ENCODE data around the gene DHDH. TPM values are rescaled to one million over a fixed set of nuclear protein-coding genes. Genes with fewer than 3 reads are reported as not detected.
"Not testable (repeated sequence)": the region's sequence is repeated elsewhere in the genome, so short reads cannot be mapped to it uniquely, and the experiment has no call there.

DHDH gene
- total and polyA plus RNA-seq, 2 experiments from 2014 or later = 0.69 to 4.7 TPM

DNA sequence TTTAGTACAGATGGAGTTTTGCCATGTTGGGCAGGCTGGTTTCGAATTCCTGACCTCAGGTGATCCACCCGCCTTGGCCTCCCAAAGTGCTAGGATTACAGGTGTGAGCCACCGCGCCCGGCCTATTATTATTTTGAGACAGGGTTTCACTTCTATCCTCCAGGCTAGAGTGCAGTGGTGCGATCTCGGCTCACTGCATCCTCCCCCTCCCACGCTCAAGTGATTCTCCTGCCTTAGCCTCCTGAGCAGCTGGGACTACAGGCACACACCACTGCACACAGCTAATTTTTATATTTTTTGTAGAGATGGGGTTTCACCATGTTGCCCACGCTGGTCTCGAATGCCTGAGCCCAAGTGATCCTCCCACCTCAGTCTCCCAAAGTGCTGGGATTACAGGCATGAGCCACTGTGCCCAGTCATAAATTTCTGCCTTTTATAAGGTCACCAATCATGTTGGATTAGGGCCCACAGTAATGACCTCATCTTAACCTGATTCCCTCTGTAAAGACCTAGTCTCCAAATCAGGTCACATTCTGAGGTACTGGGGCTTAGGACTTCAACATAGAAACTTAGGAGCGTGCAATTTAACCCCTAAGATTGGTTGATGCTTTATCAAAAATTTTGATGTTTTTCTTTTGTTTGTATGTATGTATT is 23.9 kb upstream of the DHDH start:
- not testable (repeated sequence) for H3K4me3 ChIP-seq; H3K9me3 Mint-ChIP-seq; H3K4me1 ChIP-seq (ENCODE audit: insufficient read depth); H3K27ac ChIP-seq (ENCODE audit: low read depth); H3K79me2 ChIP-seq (replicated peaks; ENCODE audit: insufficient read depth); H3K27me3 Mint-ChIP-seq (ENCODE audit: insufficient read depth, low read depth, poor library complexity); DNase-seq (ENCODE audit: low spot score); H3K4me1 Mint-ChIP-seq; H3K4me3 Mint-ChIP-seq; H3K4me2 ChIP-seq; ATAC-seq; H3F3A ChIP-seq (replicated peaks; ENCODE audit: low read depth); H3K9me2 ChIP-seq (ENCODE audit: insufficient read depth); H3K27ac Mint-ChIP-seq; H4K20me1 ChIP-seq (replicated peaks; ENCODE audit: insufficient read depth); H3K27me3 ChIP-seq (ENCODE audit: insufficient read depth); H2AFZ ChIP-seq
- H3K36me3 Mint-ChIP-seq (ENCODE audit: low read depth) = peaks cover 78% of the 10 kb centered on the region
- peaks cover 11% of the 10 kb centered on the region for H3K36me3 ChIP-seq (ENCODE audit: insufficient read depth)

GRCh38 chr19:48910803-48911202 is 22.7 kb upstream of the DHDH start:
- 0 out of 2 replicates have a peak, but pooled peaks cover 3% of the 10 kb centered on the region for H3F3A ChIP-seq (replicated peaks; ENCODE audit: low read depth)
- TF ChIP-seq EZH2 (IDR thresholded peaks at IDR 0.05; ENCODE audit: low read depth, unreplicated experiment) (no peak), POLR2AphosphoS5 (IDR thresholded peaks at IDR 0.05; ENCODE audit: low read depth) (no peak), ZNF331 (CRISPR knock-in tag; IDR thresholded peaks at IDR 0.05; ENCODE audit: low read depth) (no peak), CREB1 (CRISPR knock-in tag; IDR thresholded peaks at IDR 0.05; ENCODE audit: low read depth) (no peak)
- TF ChIP-seq, protein P1, sequence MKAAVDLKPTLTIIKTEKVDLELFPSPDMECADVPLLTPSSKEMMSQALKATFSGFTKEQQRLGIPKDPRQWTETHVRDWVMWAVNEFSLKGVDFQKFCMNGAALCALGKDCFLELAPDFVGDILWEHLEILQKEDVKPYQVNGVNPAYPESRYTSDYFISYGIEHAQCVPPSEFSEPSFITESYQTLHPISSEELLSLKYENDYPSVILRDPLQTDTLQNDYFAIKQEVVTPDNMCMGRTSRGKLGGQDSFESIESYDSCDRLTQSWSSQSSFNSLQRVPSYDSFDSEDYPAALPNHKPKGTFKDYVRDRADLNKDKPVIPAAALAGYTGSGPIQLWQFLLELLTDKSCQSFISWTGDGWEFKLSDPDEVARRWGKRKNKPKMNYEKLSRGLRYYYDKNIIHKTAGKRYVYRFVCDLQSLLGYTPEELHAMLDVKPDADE (IDR thresholded peaks at IDR 0.05) = no peak
- Mint-ChIP-seq H3K9me3 (no peaks in the 10 kb centered on the region), H3K27ac (no peak overlapping the region), H3K4me1 (no peaks in the 10 kb centered on the region), H3K4me3 (no peak overlapping the region), H3K36me3 (ENCODE audit: low read depth) (peaks cover 69% of the 10 kb centered on the region), H3K27me3 (ENCODE audit: insufficient read depth, low read depth, poor library complexity) (peaks cover 5% of the 10 kb centered on the region)
- no peaks in the 10 kb centered on the region; the same call in 1 of the 2 replicates for H4K20me1 ChIP-seq (replicated peaks; ENCODE audit: insufficient read depth)
- H3K27ac ChIP-seq (ENCODE audit: low read depth) = no peak overlapping the region
- no peaks in the 10 kb centered on the region for H3K9me2 ChIP-seq (ENCODE audit: insufficient read depth)
- H3K4me2 ChIP-seq = no peak overlapping the region
- no peaks in the 10 kb centered on the region for H3K27me3 ChIP-seq (ENCODE audit: insufficient read depth)
- H2AFZ ChIP-seq = no peak overlapping the region
- no peak overlapping the region for H3K4me3 ChIP-seq
- no peak for DNase-seq (ENCODE audit: low spot score)
- peaks cover 17% of the 10 kb centered on the region for H3K36me3 ChIP-seq (ENCODE audit: insufficient read depth)
- ATAC-seq = no peak
- no peaks in the 10 kb centered on the region for H3K4me1 ChIP-seq (ENCODE audit: insufficient read depth)
- no peaks in the 10 kb centered on the region for H3K79me2 ChIP-seq (replicated peaks; ENCODE audit: insufficient read depth)

DNA sequence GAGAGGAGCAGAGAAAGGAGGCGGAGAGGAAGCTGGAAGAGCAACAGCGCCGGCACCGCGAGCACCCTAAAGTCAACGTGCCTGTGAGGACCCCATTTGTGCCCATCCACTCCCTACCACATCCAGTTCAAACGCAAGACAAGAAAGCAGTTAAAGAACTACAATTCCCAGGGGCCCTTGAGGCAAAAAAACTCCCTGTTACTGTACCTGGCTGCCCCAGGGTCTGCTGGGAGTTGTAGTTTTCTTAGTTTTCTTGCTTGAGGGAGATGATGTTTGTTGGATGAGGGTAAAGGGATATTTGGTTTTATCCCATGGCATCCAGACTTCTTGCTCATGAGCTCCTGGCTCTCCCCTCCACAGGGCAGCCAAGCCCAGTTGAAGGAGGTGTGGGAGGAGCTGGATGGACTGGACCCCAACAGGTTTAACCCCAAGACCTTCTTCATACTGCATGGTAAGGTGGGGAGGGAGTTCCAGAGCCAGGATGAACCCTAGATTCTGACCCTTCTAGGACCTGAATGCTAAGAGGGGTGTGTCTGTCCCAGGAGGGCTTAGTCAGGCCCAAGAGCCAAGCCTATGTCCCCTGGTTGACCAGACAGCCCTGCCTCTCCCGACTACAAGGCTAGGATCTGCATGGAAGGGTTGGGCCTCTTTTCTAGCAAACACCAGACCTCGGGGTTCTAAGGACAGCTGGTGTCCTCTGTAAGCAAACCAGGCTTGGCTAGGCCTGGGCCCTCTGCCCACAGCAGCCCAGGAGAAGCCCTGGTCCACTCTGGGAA is 20.2 kb upstream of the DHDH start:
- H3K27ac ChIP-seq (ENCODE audit: low read depth) = no peak overlapping the region
- H3K36me3 ChIP-seq (ENCODE audit: insufficient read depth) = peaks cover 17% of the 10 kb centered on the region
- H3K4me1 ChIP-seq (ENCODE audit: insufficient read depth) = no peaks in the 10 kb centered on the region
- H3K27me3 ChIP-seq (ENCODE audit: insufficient read depth) = no peaks in the 10 kb centered on the region
- Mint-ChIP-seq H3K4me3 (no peak overlapping the region), H3K27ac (no peak overlapping the region), H3K36me3 (ENCODE audit: low read depth) (peaks cover 57% of the 10 kb centered on the region), H3K4me1 (no peaks in the 10 kb centered on the region), H3K27me3 (ENCODE audit: insufficient read depth, low read depth, poor library complexity) (peaks cover 3% of the 10 kb centered on the region), H3K9me3 (no peaks in the 10 kb centered on the region)
- H2AFZ ChIP-seq = no peak overlapping the region
- no peaks in the 10 kb centered on the region for H3K9me2 ChIP-seq (ENCODE audit: insufficient read depth)
- DNase-seq (ENCODE audit: low spot score) = peak; percentile 70
- H3K4me3 ChIP-seq = no peak overlapping the region
- no peak overlapping the region for H3K4me2 ChIP-seq
- no peaks in the 10 kb centered on the region; the same call in 1 of the 2 replicates for H4K20me1 ChIP-seq (replicated peaks; ENCODE audit: insufficient read depth)
- H3F3A ChIP-seq (replicated peaks; ENCODE audit: low read depth) = 0 out of 2 replicates have a peak, but pooled peaks cover 8% of the 10 kb centered on the region
- peak; percentile 81 for ATAC-seq
- H3K79me2 ChIP-seq (replicated peaks; ENCODE audit: insufficient read depth) = no peaks in the 10 kb centered on the region
- TF ChIP-seq EZH2 (IDR thresholded peaks at IDR 0.05; ENCODE audit: low read depth, unreplicated experiment) (no peak), ZNF331 (CRISPR knock-in tag; IDR thresholded peaks at IDR 0.05; ENCODE audit: low read depth) (no peak)
- TF ChIP-seq, protein P2, sequence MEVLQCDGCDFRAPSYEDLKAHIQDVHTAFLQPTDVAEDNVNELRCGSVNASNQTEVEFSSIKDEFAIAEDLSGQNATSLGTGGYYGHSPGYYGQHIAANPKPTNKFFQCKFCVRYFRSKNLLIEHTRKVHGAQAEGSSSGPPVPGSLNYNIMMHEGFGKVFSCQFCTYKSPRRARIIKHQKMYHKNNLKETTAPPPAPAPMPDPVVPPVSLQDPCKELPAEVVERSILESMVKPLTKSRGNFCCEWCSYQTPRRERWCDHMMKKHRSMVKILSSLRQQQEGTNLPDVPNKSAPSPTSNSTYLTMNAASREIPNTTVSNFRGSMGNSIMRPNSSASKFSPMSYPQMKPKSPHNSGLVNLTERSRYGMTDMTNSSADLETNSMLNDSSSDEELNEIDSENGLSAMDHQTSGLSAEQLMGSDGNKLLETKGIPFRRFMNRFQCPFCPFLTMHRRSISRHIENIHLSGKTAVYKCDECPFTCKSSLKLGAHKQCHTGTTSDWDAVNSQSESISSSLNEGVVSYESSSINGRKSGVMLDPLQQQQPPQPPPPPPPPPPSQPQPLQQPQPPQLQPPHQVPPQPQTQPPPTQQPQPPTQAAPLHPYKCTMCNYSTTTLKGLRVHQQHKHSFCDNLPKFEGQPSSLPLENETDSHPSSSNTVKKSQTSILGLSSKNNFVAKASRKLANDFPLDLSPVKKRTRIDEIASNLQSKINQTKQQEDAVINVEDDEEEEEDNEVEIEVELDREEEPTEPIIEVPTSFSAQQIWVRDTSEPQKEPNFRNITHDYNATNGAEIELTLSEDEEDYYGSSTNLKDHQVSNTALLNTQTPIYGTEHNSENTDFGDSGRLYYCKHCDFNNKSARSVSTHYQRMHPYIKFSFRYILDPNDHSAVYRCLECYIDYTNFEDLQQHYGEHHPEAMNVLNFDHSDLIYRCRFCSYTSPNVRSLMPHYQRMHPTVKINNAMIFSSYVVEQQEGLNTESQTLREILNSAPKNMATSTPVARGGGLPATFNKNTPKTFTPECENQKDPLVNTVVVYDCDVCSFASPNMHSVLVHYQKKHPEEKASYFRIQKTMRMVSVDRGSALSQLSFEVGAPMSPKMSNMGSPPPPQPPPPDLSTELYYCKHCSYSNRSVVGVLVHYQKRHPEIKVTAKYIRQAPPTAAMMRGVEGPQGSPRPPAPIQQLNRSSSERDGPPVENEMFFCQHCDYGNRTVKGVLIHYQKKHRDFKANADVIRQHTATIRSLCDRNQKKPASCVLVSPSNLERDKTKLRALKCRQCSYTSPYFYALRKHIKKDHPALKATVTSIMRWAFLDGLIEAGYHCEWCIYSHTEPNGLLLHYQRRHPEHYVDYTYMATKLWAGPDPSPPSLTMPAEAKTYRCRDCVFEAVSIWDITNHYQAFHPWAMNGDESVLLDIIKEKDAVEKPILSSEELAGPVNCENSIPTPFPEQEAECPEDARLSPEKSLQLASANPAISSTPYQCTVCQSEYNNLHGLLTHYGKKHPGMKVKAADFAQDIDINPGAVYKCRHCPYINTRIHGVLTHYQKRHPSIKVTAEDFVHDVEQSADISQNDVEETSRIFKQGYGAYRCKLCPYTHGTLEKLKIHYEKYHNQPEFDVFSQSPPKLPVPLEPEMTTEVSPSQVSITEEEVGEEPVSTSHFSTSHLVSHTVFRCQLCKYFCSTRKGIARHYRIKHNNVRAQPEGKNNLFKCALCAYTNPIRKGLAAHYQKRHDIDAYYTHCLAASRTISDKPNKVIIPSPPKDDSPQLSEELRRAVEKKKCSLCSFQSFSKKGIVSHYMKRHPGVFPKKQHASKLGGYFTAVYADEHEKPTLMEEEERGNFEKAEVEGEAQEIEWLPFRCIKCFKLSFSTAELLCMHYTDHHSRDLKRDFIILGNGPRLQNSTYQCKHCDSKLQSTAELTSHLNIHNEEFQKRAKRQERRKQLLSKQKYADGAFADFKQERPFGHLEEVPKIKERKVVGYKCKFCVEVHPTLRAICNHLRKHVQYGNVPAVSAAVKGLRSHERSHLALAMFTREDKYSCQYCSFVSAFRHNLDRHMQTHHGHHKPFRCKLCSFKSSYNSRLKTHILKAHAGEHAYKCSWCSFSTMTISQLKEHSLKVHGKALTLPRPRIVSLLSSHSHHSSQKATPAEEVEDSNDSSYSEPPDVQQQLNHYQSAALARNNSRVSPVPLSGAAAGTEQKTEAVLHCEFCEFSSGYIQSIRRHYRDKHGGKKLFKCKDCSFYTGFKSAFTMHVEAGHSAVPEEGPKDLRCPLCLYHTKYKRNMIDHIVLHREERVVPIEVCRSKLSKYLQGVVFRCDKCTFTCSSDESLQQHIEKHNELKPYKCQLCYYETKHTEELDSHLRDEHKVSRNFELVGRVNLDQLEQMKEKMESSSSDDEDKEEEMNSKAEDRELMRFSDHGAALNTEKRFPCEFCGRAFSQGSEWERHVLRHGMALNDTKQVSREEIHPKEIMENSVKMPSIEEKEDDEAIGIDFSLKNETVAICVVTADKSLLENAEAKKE (CRISPR knock-in tag; IDR thresholded peaks at IDR 0.05) = no peak

All from GM23338 (cell line).